Thoracic aorta (tissue), 2 donors: ENCODE measurements around the gene TAC3. TPM values are rescaled to one million over a fixed set of nuclear protein-coding genes. Genes with fewer than 3 reads are reported as not detected.
"Not testable (repeated sequence)": the region's sequence is repeated elsewhere in the genome, so short reads cannot be mapped to it uniquely, and the experiment has no call there.

Experiments
- ATAC-seq: fragments of 150-250 bp; one replicate; pipeline ENCODE4 v1.8.0; 2017; ENCODE audit warnings: low read depth; ENCODE audit not compliant: insufficient number of reproducible peaks, low FRiP score
- DNase-seq: peaks from one replicate; pipeline ENCODE4 v3.0.0-alpha.2; 2020; ENCODE audit warnings: low spot score
- H3K27ac ChIP-seq, 2 donors: fragments of 200-600 bp; sonication (generic); 1 replicate in 1 of 2; 2 replicates in 1 of 2; pipeline ENCODE4 v1.5.1; 2016; ENCODE audit warnings: mild to moderate bottlenecking in 2 of 2, moderate library complexity in 2 of 2
- H3K27me3 ChIP-seq: fragments of 200-600 bp; sonication (generic); replicated peaks from 2 replicates; pipeline ENCODE4 v1.6.0; 2016; ENCODE audit warnings: mild to moderate bottlenecking; ENCODE audit not compliant: insufficient read depth
- H3K36me3 ChIP-seq: fragments of 200-600 bp; sonication (generic); one replicate; pipeline ENCODE4 v1.5.1; 2016
- H3K4me1 ChIP-seq, 2 donors: fragments of 200-600 bp; sonication (generic); 1 replicate in 1 of 2; 2 replicates in 1 of 2; pipeline versions ENCODE4 v1.5.1 to v1.6.0; 2016; ENCODE audit warnings: low read depth in 2 of 2, mild to moderate bottlenecking in 1 of 2; ENCODE audit not compliant: control insufficient read depth in 1 of 2
- H3K4me3 ChIP-seq: fragments of 200-600 bp; sonication (generic); 2 replicates; pipeline ENCODE4 v1.5.1; 2016; ENCODE audit warnings: mild to moderate bottlenecking
- H3K9me3 ChIP-seq: fragments of 200-600 bp; sonication (generic); 2 replicates; pipeline ENCODE4 v1.5.1; 2016
- CTCF ChIP-seq: fragments of 200-600 bp; sonication (generic); IDR thresholded peaks from one replicate; pipeline ENCODE4 v1.5.1; 2019; ENCODE audit warnings: antibody characterized with exemption
- total RNA-seq, 2 donors: library from RNA; depleted of rRNA; stranded (reverse); fragments of >200 nt; gene quantifications; one replicate each; pipeline versions ENCODE4 v1.1.0 to v1.2.3, GENCODE V29; 2016

Gene TAC3
- total RNA-seq, 2 donors from 2014 or later = not detected

- H3K9me3 ChIP-seq = no peaks in the 10 kb centered on the region
- no peak for TF ChIP-seq CTCF
- H3K4me3 ChIP-seq = no peak overlapping the region
- no peak overlapping the region for H3K27ac ChIP-seq
- no peaks in the 10 kb centered on the region for H3K36me3 ChIP-seq
- H3K4me1 ChIP-seq = no peaks in the 10 kb centered on the region
- H3K27me3 ChIP-seq = no peaks in the 10 kb centered on the region
- ATAC-seq (no peak), DNase-seq (no peak)
Measured at GRCh38 chr12:57025196-57025595, 8.9 kb upstream of the TAC3 start.

- H3K4me3 ChIP-seq, DNase-seq, H3K27me3 ChIP-seq, H3K4me1 ChIP-seq, H3K27ac ChIP-seq, H3K36me3 ChIP-seq, H3K9me3 ChIP-seq, ATAC-seq: not testable (repeated sequence)
Measured at GRCh38 chr12:57022324-57022723, 6.0 kb upstream of the TAC3 start.

- no peak for DNase-seq
- Histone ChIP-seq H3K4me1 (no peaks in the 10 kb centered on the region), H3K4me3 (no peak overlapping the region), H3K9me3 (no peaks in the 10 kb centered on the region), H3K36me3 (no peaks in the 10 kb centered on the region), H3K27me3 (no peaks in the 10 kb centered on the region), H3K27ac (no peak overlapping the region)
- no peak for TF ChIP-seq CTCF
- no peak for ATAC-seq
Measured at GRCh38 chr12:57019983-57020719, 3.8 kb upstream of the TAC3 start.

DNA sequence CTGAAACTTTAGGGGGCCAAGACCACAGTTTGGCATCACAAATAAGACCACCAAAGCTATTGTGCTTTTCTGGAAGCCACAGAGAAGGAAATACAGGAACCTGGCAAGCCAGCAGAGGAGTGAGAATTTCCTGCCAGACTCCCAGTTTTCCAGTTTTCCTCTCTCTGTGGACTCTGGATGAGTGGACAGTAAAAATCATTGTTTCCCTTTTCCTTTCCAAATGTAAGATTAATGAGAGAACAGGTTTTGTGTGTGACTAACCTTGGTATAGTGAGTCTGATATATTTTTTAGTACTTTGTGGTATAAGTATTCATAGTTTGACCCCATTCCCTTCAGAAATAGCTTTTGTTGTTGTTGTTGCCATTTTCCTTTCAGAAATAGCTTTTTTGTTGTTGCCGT, 2.6 kb upstream of the TAC3 start:
- ATAC-seq = no peak
- no peak for DNase-seq
- H3K4me1 ChIP-seq = no peaks in the 10 kb centered on the region
- no peak overlapping the region for H3K4me3 ChIP-seq
- H3K36me3 ChIP-seq = no peaks in the 10 kb centered on the region
- H3K9me3 ChIP-seq = no peaks in the 10 kb centered on the region
- H3K27ac ChIP-seq = no peak overlapping the region
- no peaks in the 10 kb centered on the region for H3K27me3 ChIP-seq
- no peak for TF ChIP-seq CTCF

DNA sequence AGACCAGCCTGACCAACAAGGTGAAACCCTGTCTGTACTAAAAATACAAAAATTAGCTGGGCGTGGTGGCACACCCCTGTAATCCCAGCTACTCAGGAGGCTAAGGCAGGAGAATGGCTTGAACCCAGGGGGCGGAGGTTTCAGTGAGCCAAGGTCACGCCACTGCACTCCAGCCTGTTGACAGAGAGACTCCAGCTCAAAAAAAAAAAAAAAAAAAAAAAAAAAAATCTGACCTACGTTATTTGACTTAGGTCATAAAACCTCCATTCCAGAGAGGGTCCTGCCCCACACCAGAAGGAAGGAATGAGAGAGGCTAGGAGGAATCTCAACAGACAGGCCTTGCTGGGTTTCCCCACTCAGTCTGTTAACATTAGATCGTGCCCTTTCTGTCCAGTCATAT, 2.0 kb upstream of the TAC3 start:
- DNase-seq, H3K36me3 ChIP-seq, H3K9me3 ChIP-seq, H3K4me3 ChIP-seq, H3K4me1 ChIP-seq, H3K27ac ChIP-seq, ATAC-seq, H3K27me3 ChIP-seq: not testable (repeated sequence)

GRCh38 chr12:57012600-57013465, 3.5 kb downstream of the TAC3 start:
- ATAC-seq (no peak), DNase-seq (no peak)
- Histone ChIP-seq H3K36me3 (no peaks in the 10 kb centered on the region), H3K4me3 (no peak overlapping the region), H3K9me3 (no peaks in the 10 kb centered on the region), H3K27me3 (no peaks in the 10 kb centered on the region), H3K27ac (no peak overlapping the region), H3K4me1 (no peaks in the 10 kb centered on the region)
- TF ChIP-seq CTCF = no peak
